SIG-M5 (cell line): ENCODE data around the gene ADORA1.

Experiments
- DNase-seq: peaks from one replicate; lab custom pipeline; 2025; lab: John Stamatoyannopoulos, UW

Gene ADORA1

GRCh38 chr1:203093754-203094410 is 33.6 kb upstream of the ADORA1 start:
- DNase-seq = no peak

GRCh38 chr1:203095061-203095690 is 32.4 kb upstream of the ADORA1 start:
- DNase-seq = no peak

- no peak for DNase-seq
These were observed 31.0 kb upstream of the ADORA1 start for GRCh38 chr1:203096566-203096965.

GRCh38 chr1:203097001-203097400 is 30.5 kb upstream of the ADORA1 start:
- no peak for DNase-seq

- DNase-seq = no peak
These were observed 29.1 kb upstream of the ADORA1 start for GRCh38 chr1:203098445-203098844.

GRCh38 chr1:203098914-203099520 is 28.5 kb upstream of the ADORA1 start:
- no peak for DNase-seq

GRCh38 chr1:203099805-203100515 is 27.6 kb upstream of the ADORA1 start:
- no peak for DNase-seq

GRCh38 chr1:203100516-203100869 is 27.0 kb upstream of the ADORA1 start:
- no peak for DNase-seq

- DNase-seq = no peak
These were observed 25.5 kb upstream of the ADORA1 start for GRCh38 chr1:203101813-203102634.

- no peak for DNase-seq
These were observed 24.3 kb upstream of the ADORA1 start for GRCh38 chr1:203103216-203103615.

- no peak for DNase-seq
These were observed 23.6 kb upstream of the ADORA1 start for GRCh38 chr1:203103829-203104495.

GRCh38 chr1:203104789-203105390 is 22.6 kb upstream of the ADORA1 start:
- DNase-seq = no peak

GRCh38 chr1:203112475-203112874 is 15.1 kb upstream of the ADORA1 start:
- DNase-seq = no peak

GRCh38 chr1:203113308-203113707 is 14.2 kb upstream of the ADORA1 start:
- no peak for DNase-seq

GRCh38 chr1:203114202-203114601 is 13.3 kb upstream of the ADORA1 start:
- no peak for DNase-seq

- DNase-seq = no peak
These were observed 11.3 kb upstream of the ADORA1 start for GRCh38 chr1:203116091-203116820.

GRCh38 chr1:203117611-203118575 is 9.6 kb upstream of the ADORA1 start:
- no peak for DNase-seq

GRCh38 chr1:203120325-203121153 is 7.0 kb upstream of the ADORA1 start:
- no peak for DNase-seq
